DND-41 (cell line): ENCODE results near the gene LSM3.

Experiments
- ATAC-seq: fragments of 200-7000 bp; cut with Tn5 transposase; 3 replicates; pipeline ENCODE4 v1.9.1; 2021; ENCODE audit warnings: low read depth; ENCODE audit not compliant: insufficient read depth
- DNase-seq: peaks from one replicate; pipeline ENCODE4 v3.0.0-alpha.2; 2020
- H2AFZ ChIP-seq: 2 replicates; pipeline ENCODE4 v1.6.0; 2012; ENCODE audit warnings: low read depth, low read length
- H3K27ac ChIP-seq: 2 replicates; pipeline ENCODE4 v1.5.1; 2012; ENCODE audit warnings: low read length, inconsistent platforms
- H3K27me3 ChIP-seq: fragments of 200-600 bp; sonication (generic); 2 replicates; pipeline ENCODE4 v1.6.0; 2012; ENCODE audit warnings: low read length, mild to moderate bottlenecking, inconsistent platforms; ENCODE audit not compliant: insufficient read depth, poor library complexity
- H3K36me3 ChIP-seq: 2 replicates; pipeline ENCODE4 v1.5.1; 2012; ENCODE audit warnings: low read length, inconsistent platforms; ENCODE audit not compliant: insufficient read depth
- H3K4me1 ChIP-seq: 2 replicates; pipeline ENCODE4 v1.5.1; 2012; ENCODE audit warnings: mild to moderate bottlenecking, low read length; ENCODE audit not compliant: insufficient read depth
- H3K4me2 ChIP-seq: 2 replicates; pipeline ENCODE4 v1.6.0; 2012; ENCODE audit warnings: mild to moderate bottlenecking, moderate library complexity, low read length, inconsistent platforms; ENCODE audit not compliant: insufficient read depth
- H3K4me3 ChIP-seq, 2 experiments: fragments of 200-600 bp in 1 of 2; shearing (Covaris generic) in 1 of 2; 2 replicates each; pipeline ENCODE4 v1.5.1; 2012 to 2016; ENCODE audit warnings: inconsistent platforms in 2 of 2, low read length in 2 of 2, mild to moderate bottlenecking in 2 of 2, low read depth in 1 of 2, moderate library complexity in 1 of 2
- H3K79me2 ChIP-seq: 2 replicates; pipeline ENCODE4 v1.6.0; 2012; ENCODE audit warnings: low read length, inconsistent platforms; ENCODE audit not compliant: insufficient read depth
- H3K9ac ChIP-seq: 2 replicates; pipeline ENCODE4 v1.6.0; 2012; ENCODE audit warnings: low read depth, mild to moderate bottlenecking, inconsistent platforms, low read length, moderate library complexity
- H3K9me3 ChIP-seq: 2 replicates; pipeline ENCODE4 v1.5.1; 2012; ENCODE audit warnings: low read length, moderate library complexity, mild to moderate bottlenecking, inconsistent platforms; ENCODE audit not compliant: insufficient read depth, severe bottlenecking
- H4K20me1 ChIP-seq: 2 replicates; pipeline ENCODE4 v1.6.0; 2012; ENCODE audit warnings: low read length; ENCODE audit not compliant: insufficient read depth
- EZH2 ChIP-seq: IDR thresholded peaks from 3 replicates; pipeline ENCODE4 v1.6.1; 2012; ENCODE audit warnings: borderline replicate concordance, low read depth, mild to moderate bottlenecking, moderate library complexity, low read length, inconsistent platforms; ENCODE audit not compliant: severe bottlenecking
- TF ChIP-seq, protein P1 (sequence below): IDR thresholded peaks from 2 replicates; pipeline ENCODE4 v1.5.1; 2012; ENCODE audit warnings: borderline replicate concordance, low read length, moderate library complexity, mild to moderate bottlenecking; ENCODE audit not compliant: poor library complexity, severe bottlenecking; ENCODE audit errors: extremely low read depth

The LSM3 gene

DNA sequence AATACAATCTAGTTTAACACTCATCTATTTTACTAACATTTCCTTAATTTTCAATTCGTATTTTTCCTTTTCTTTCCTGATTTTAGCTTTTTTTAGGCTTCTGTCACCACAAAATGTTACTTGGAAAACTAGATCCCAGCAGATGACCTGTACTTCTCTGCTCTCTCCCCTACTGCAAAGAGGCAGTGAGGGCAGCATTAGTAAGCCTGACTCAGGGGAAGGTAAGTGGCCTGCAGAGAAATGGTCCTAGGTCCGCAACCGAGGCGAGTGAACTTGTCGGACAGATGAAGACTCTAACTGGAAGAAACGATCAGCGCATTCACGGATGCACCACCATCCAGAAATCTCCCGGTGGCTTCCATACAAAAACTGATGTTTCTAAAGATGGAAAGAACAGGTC lies 33.4 kb upstream of the LSM3 start:
- TF ChIP-seq EZH2 = no peak
- TF ChIP-seq, protein P1, sequence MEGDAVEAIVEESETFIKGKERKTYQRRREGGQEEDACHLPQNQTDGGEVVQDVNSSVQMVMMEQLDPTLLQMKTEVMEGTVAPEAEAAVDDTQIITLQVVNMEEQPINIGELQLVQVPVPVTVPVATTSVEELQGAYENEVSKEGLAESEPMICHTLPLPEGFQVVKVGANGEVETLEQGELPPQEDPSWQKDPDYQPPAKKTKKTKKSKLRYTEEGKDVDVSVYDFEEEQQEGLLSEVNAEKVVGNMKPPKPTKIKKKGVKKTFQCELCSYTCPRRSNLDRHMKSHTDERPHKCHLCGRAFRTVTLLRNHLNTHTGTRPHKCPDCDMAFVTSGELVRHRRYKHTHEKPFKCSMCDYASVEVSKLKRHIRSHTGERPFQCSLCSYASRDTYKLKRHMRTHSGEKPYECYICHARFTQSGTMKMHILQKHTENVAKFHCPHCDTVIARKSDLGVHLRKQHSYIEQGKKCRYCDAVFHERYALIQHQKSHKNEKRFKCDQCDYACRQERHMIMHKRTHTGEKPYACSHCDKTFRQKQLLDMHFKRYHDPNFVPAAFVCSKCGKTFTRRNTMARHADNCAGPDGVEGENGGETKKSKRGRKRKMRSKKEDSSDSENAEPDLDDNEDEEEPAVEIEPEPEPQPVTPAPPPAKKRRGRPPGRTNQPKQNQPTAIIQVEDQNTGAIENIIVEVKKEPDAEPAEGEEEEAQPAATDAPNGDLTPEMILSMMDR = no peak
- Histone ChIP-seq H3K27me3 (no peaks in the 10 kb centered on the region), H3K79me2 (no peaks in the 10 kb centered on the region), H3K9ac (no peak overlapping the region), H3K36me3 (peaks cover 69% of the 10 kb centered on the region), H4K20me1 (peaks cover 10% of the 10 kb centered on the region), H3K4me3 (no peak overlapping the region), H3K9me3 (no peaks in the 10 kb centered on the region), H3K27ac (no peak overlapping the region), H3K4me2 (no peak overlapping the region), H2AFZ (no peak overlapping the region), H3K4me1 (peaks cover 3% of the 10 kb centered on the region; the same call in 1 of the 2 replicates)
- ATAC-seq = no peak
- DNase-seq = no peak

DNA sequence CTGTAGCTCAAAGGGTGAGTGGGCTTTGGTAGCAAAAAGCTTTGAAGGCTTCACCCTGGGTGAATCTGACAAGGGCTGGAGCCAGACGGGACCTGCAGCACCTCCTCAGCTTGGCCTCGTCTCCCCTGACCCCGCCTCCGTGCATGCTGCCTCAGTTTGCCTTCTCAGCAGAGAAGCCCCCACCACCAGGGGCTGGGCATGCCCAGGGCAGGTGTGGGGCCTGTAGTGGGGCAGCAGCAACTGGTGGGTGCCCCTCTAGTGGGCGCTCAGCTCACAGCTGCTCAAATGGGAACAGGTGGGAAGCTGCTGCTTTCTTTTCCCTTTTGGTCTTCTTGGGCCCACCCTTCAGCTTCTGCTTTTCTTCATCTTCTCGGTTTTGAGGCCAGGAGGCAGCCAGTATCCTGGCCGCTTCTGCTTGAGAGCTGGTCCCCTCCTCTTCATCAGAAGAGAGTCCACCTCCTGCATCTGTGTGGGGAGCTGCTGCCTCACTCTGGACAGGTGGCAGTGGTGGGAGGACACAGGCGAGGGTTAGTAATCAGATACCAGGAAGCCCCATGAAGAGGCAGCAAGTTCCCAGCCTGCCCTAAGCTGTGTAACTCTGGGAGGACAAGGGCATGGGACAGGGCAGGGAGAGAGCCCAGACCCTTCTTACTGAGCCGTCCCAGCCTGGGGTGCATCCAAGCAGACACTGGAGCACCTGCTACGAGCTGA lies 32.8 kb upstream of the LSM3 start:
- no peaks in the 10 kb centered on the region for H3K79me2 ChIP-seq
- H2AFZ ChIP-seq = no peak overlapping the region
- H3K27ac ChIP-seq = no peak overlapping the region
- H3K9me3 ChIP-seq = no peaks in the 10 kb centered on the region
- H3K4me2 ChIP-seq = no peak overlapping the region
- peaks cover 65% of the 10 kb centered on the region for H3K36me3 ChIP-seq
- DNase-seq (no peak), ATAC-seq (no peak)
- H3K4me1 ChIP-seq = peaks cover 3% of the 10 kb centered on the region; the same call in 1 of the 2 replicates
- peaks cover 10% of the 10 kb centered on the region for H4K20me1 ChIP-seq
- no peak overlapping the region for H3K4me3 ChIP-seq
- no peak overlapping the region for H3K9ac ChIP-seq
- TF ChIP-seq, protein P1 = no peak
- TF ChIP-seq EZH2 = no peak
- H3K27me3 ChIP-seq = no peaks in the 10 kb centered on the region

DNA sequence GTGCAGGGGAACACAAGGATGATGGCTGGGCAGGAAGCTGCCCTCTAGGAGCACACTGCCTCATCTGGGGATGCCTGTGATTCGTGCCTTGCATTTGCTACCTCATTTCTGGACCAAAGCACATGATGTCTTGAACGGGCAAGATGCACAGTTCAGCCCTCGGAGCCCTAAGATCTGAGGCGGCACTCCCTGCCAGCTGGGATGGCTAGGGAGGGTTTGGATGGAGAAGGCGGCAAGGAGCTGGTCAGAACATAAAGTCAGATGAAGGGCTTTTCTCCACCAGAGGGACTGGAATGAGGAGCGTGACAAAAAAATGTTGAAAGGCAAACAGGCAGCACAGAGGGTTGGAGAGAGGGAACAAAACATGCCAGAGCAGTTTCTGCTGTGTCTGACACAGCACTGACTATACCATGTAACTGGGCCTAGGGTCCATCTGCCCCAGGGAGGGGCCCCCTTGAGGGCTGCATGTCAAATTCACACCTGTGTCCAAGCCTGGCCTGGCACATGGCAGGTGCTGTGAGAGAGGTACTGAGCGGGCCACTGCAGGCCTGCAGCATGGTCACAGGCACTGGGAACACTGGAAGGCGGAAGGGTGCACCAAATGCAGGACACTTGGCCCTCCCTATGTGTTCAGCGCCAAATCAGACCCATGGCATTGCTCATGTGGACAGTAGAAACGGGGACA lies 32.1 kb upstream of the LSM3 start:
- H3K9ac ChIP-seq = no peak overlapping the region
- H3K27ac ChIP-seq = no peak overlapping the region
- DNase-seq (no peak), ATAC-seq (no peak)
- TF ChIP-seq, protein P1 = no peak
- no peak for TF ChIP-seq EZH2
- H3K79me2 ChIP-seq = no peaks in the 10 kb centered on the region
- peaks cover 61% of the 10 kb centered on the region for H3K36me3 ChIP-seq
- H3K4me2 ChIP-seq = no peak overlapping the region
- H3K4me3 ChIP-seq = no peak overlapping the region
- H2AFZ ChIP-seq = no peak overlapping the region
- H3K27me3 ChIP-seq = no peaks in the 10 kb centered on the region
- H3K4me1 ChIP-seq = peaks cover 3% of the 10 kb centered on the region; the same call in 1 of the 2 replicates
- no peaks in the 10 kb centered on the region for H3K9me3 ChIP-seq
- peaks cover 10% of the 10 kb centered on the region for H4K20me1 ChIP-seq
